H1 (cell line): ENCODE measurements around the gene SNRNP70. TPM values are rescaled to one million over a fixed set of nuclear protein-coding genes. Genes with fewer than 3 reads are reported as not detected.

Source experiments
- CTCF ChIA-PET: fragments of 300-600 bp; sonication (Branson Sonifier 250); formaldehyde crosslinking; loops from one replicate; lab custom pipeline; 2021; ENCODE audit not compliant: partially characterized antibody; lab: Charles Lee
- POLR2A ChIA-PET: fragments of 300-600 bp; sonication (Branson Sonifier 250); formaldehyde crosslinking; loops from one replicate; lab custom pipeline; 2021; ENCODE audit warnings: inconsistent platforms; ENCODE audit not compliant: partially characterized antibody; lab: Charles Lee
- DNase-seq, 2 experiments: peaks; one replicate each; pipeline versions ENCODE4 v3.0.0 to v3.0.0-alpha.2; 2010 to 2022; ENCODE audit warnings: low spot score in 2 of 2, low read depth in 1 of 2, mixed read lengths in 1 of 2
- FAIRE-seq: peaks from 2 replicates; lab custom pipeline; 2011; peaks lifted over from hg19 to GRCh38; lab: Jason Lieb, UNC
- H2AFZ ChIP-seq: 2 replicates; pipeline ENCODE4 v1.8.1; 2012; ENCODE audit warnings: low read length, inconsistent platforms
- H2AK5ac ChIP-seq: 2 replicates; pipeline ENCODE4 v1.6.1; 2013; ENCODE audit warnings: low read depth, low read length
- H2BK120ac ChIP-seq: replicated peaks from 2 replicates; pipeline ENCODE3; 2013; ENCODE audit warnings: low read depth, low read length, inconsistent platforms
- H2BK12ac ChIP-seq: 2 replicates; pipeline ENCODE4 v1.6.1; 2013; ENCODE audit warnings: low read depth, low read length
- H2BK15ac ChIP-seq: 2 replicates; pipeline ENCODE4 v1.6.1; 2013; ENCODE audit warnings: low read length
- H2BK20ac ChIP-seq: 2 replicates; pipeline ENCODE4 v1.6.1; 2013; ENCODE audit warnings: low read length
- H2BK5ac ChIP-seq: 2 replicates; pipeline ENCODE4 v1.6.1; 2013; ENCODE audit warnings: low read depth, low read length
- H3K14ac ChIP-seq: 2 replicates; pipeline ENCODE4 v1.6.1; 2013; ENCODE audit warnings: inconsistent platforms; ENCODE audit not compliant: insufficient read length
- H3K18ac ChIP-seq: 2 replicates; pipeline ENCODE4 v1.6.1; 2013; ENCODE audit warnings: low read length; ENCODE audit errors: extremely low read depth
- H3K23ac ChIP-seq: 2 replicates; pipeline ENCODE4 v1.6.1; 2013; ENCODE audit warnings: inconsistent platforms; ENCODE audit not compliant: insufficient read length
- H3K23me2 ChIP-seq: 2 replicates; pipeline ENCODE4 v1.6.1; 2013; ENCODE audit warnings: low read depth, low read length
- H3K27ac ChIP-seq: 2 replicates; pipeline ENCODE4 v1.6.1; 2011; ENCODE audit warnings: low read depth, low read length, inconsistent platforms
- H3K27me3 ChIP-seq, 4 experiments: replicated peaks in 1 of 4; 1 replicate in 1 of 4; 2 replicates in 3 of 4; pipeline versions ENCODE4 v1.6.1 to v1.8.1; 2011 to 2013; ENCODE audit warnings: low read length in 3 of 4, mild to moderate bottlenecking in 3 of 4, inconsistent platforms in 2 of 4, mixed read lengths in 2 of 4, moderate library complexity in 1 of 4; ENCODE audit not compliant: control insufficient read depth in 3 of 4, insufficient read depth in 3 of 4; ENCODE audit errors: extremely low read depth in 1 of 4
- H3K36me3 ChIP-seq, 4 experiments: 2 replicates each; pipeline versions ENCODE4 v1.6.1 to v1.8.1; 2011 to 2013; ENCODE audit warnings: mild to moderate bottlenecking in 4 of 4, low read length in 3 of 4, moderate library complexity in 2 of 4, control low read depth in 1 of 4, inconsistent platforms in 1 of 4; ENCODE audit not compliant: insufficient read depth in 4 of 4, control insufficient read depth in 2 of 4
- H3K4ac ChIP-seq: replicated peaks from 2 replicates; pipeline ENCODE3; 2013; ENCODE audit warnings: low read length, low read depth, mixed read lengths, inconsistent platforms; ENCODE audit not compliant: insufficient read length
- H3K4me1 ChIP-seq, 4 experiments: replicated peaks in 1 of 4; 1 replicate in 1 of 4; 2 replicates in 3 of 4; pipeline versions ENCODE4 v1.6.1 to v1.8.1; 2011 to 2013; ENCODE audit warnings: low read length in 3 of 4, inconsistent platforms in 2 of 4, mixed read lengths in 1 of 4; ENCODE audit not compliant: insufficient read depth in 4 of 4, control insufficient read depth in 3 of 4
- H3K4me2 ChIP-seq, 2 experiments: 2 replicates each; pipeline versions ENCODE4 v1.6.1 to v1.8.1; 2011 to 2013; ENCODE audit warnings: low read depth in 2 of 2, low read length in 2 of 2, control low read depth in 1 of 2, inconsistent platforms in 1 of 2, mild to moderate bottlenecking in 1 of 2; ENCODE audit not compliant: insufficient read depth in 1 of 2
- H3K4me3 ChIP-seq, 4 experiments: fragments of 200-600, 300-600 bp in 1 of 4; sonication (generic), shearing (Covaris generic), sonication (Bioruptor Twin) in 1 of 4; 2 replicates each; pipeline versions ENCODE4 v1.5.1 to v1.8.1; 2011 to 2016; ENCODE audit warnings: low read length in 4 of 4, low read depth in 3 of 4, control low read depth in 2 of 4, inconsistent platforms in 2 of 4, mild to moderate bottlenecking in 2 of 4, mixed read lengths in 1 of 4, moderate library complexity in 1 of 4; ENCODE audit not compliant: insufficient read depth in 2 of 4; ENCODE audit errors: extremely low read depth in 1 of 4
- H3K56ac ChIP-seq: replicated peaks from 2 replicates; pipeline ENCODE3; 2013; ENCODE audit warnings: low read depth, mild to moderate bottlenecking, mixed read lengths, low read length, inconsistent platforms; ENCODE audit not compliant: insufficient read length
- H3K79me1 ChIP-seq: 2 replicates; pipeline ENCODE4 v1.6.1; 2013; ENCODE audit warnings: low read depth, low read length, control low read depth
- H3K79me2 ChIP-seq, 2 experiments: 2 replicates each; pipeline versions ENCODE4 v1.6.1 to v1.8.1; 2012 to 2013; ENCODE audit warnings: low read length in 2 of 2, mild to moderate bottlenecking in 2 of 2, inconsistent platforms in 1 of 2; ENCODE audit not compliant: insufficient read depth in 2 of 2, control insufficient read depth in 1 of 2
- H3K9ac ChIP-seq, 4 experiments: replicated peaks in 1 of 4; 1 replicate in 1 of 4; 2 replicates in 3 of 4; pipeline versions ENCODE4 v1.6.1 to v1.8.1; 2011 to 2013; ENCODE audit warnings: low read depth in 3 of 4, low read length in 3 of 4, control low read depth in 2 of 4, mild to moderate bottlenecking in 2 of 4, moderate library complexity in 2 of 4, inconsistent platforms in 1 of 4; ENCODE audit errors: extremely low read depth in 1 of 4
- H3K9me3 ChIP-seq, 2 experiments: 2 replicates each; pipeline versions ENCODE4 v1.6.1 to v1.8.1; 2012 to 2013; ENCODE audit warnings: mild to moderate bottlenecking in 2 of 2, moderate library complexity in 2 of 2, control low read depth in 1 of 2, inconsistent platforms in 1 of 2, low read depth in 1 of 2, low read length in 1 of 2, mixed read lengths in 1 of 2; ENCODE audit not compliant: insufficient read depth in 2 of 2
- H4K20me1 ChIP-seq, 2 experiments: replicated peaks in 1 of 2; 2 replicates each; pipeline versions ENCODE3 to v1.8.1; 2011 to 2013; ENCODE audit warnings: inconsistent platforms in 2 of 2, low read length in 2 of 2, mild to moderate bottlenecking in 1 of 2; ENCODE audit not compliant: insufficient read depth in 2 of 2, control insufficient read depth in 1 of 2
- H4K5ac ChIP-seq: 2 replicates; pipeline ENCODE4 v1.6.1; 2013; ENCODE audit warnings: low read length, low read depth, mixed read lengths, inconsistent platforms; ENCODE audit not compliant: insufficient read length
- H4K8ac ChIP-seq: 2 replicates; pipeline ENCODE4 v1.8.0; 2013; ENCODE audit warnings: mild to moderate bottlenecking, moderate library complexity, low read length, inconsistent platforms; ENCODE audit not compliant: insufficient read depth; ENCODE audit errors: extremely low read depth
- H4K91ac ChIP-seq: replicated peaks from 2 replicates; pipeline ENCODE3; 2013; ENCODE audit warnings: low read length, mixed read lengths, inconsistent platforms; ENCODE audit not compliant: insufficient read length
- SP1 ChIP-seq: IDR thresholded peaks from 2 replicates; pipeline ENCODE4 v1.6.1; 2011; ENCODE audit warnings: low read depth, low read length
- SP4 ChIP-seq: IDR thresholded peaks from 2 replicates; pipeline ENCODE4 v1.6.1; 2012; ENCODE audit warnings: low read length, inconsistent platforms
- TAF7 ChIP-seq: optimal IDR thresholded peaks from 2 replicates; pipeline ENCODE3; 2011; ENCODE audit warnings: low read depth, mild to moderate bottlenecking, inconsistent platforms, low read length, moderate library complexity, borderline replicate concordance
- WGBS, 2 experiments: shearing (Covaris generic) in 1 of 2; methylation state at CpG; one replicate each; pipeline versions ENCODE4 v1.1.6 to v1.1.7; 2013 to 2015; ENCODE audit warnings: low lambda C conversion rate in 2 of 2, mixed read lengths in 2 of 2, inconsistent platforms in 1 of 2, low coverage in 1 of 2, missing lambda C conversion rate in 1 of 2; ENCODE audit not compliant: insufficient replicate concordance in 2 of 2, insufficient coverage in 1 of 2, insufficient read length in 1 of 2; ENCODE audit errors: extremely low coverage in 1 of 2, missing lambda C conversion rate in 1 of 2; 5-methylcytosine and 5-hydroxymethylcytosine counted together
- polyA plus RNA-seq, 7 experiments: library from polyadenylated mRNA; depleted of rRNA in 3 of 7; stranded (reverse) in 5 of 7; unstranded in 2 of 7; fragments of >200 nt in 5 of 7; fragments of 200-250 nt in 2 of 7; gene quantifications; 1 replicate in 5 of 7; 2 replicates in 1 of 7; 4 replicates in 1 of 7; pipeline versions ENCODE4 v1.2.1 to v1.2.3, GENCODE V29; 2011 to 2013; ENCODE audit warnings: missing spikeins in 2 of 7, mixed read lengths in 2 of 7
- total RNA-seq: library from RNA; stranded (reverse); fragmentation: NEBNext Ultra II Directional; extraction: Animal tissue kit (Norgen Biotek cat#: 25700); gene quantifications from 2 replicates; pipeline ENCODE4 v1.2.1, GENCODE V29; 2021
- TF ChIP-seq, protein P1 (sequence below): IDR thresholded peaks from 2 replicates; pipeline ENCODE4 v1.6.1; 2012; ENCODE audit warnings: inconsistent platforms

SNRNP70 gene
- total and polyA plus RNA-seq, 2 of the 8 experiments (the other 6 are each of a cell fraction or from before 2014, with no cell fraction given), result 231 to 235 TPM

DNA sequence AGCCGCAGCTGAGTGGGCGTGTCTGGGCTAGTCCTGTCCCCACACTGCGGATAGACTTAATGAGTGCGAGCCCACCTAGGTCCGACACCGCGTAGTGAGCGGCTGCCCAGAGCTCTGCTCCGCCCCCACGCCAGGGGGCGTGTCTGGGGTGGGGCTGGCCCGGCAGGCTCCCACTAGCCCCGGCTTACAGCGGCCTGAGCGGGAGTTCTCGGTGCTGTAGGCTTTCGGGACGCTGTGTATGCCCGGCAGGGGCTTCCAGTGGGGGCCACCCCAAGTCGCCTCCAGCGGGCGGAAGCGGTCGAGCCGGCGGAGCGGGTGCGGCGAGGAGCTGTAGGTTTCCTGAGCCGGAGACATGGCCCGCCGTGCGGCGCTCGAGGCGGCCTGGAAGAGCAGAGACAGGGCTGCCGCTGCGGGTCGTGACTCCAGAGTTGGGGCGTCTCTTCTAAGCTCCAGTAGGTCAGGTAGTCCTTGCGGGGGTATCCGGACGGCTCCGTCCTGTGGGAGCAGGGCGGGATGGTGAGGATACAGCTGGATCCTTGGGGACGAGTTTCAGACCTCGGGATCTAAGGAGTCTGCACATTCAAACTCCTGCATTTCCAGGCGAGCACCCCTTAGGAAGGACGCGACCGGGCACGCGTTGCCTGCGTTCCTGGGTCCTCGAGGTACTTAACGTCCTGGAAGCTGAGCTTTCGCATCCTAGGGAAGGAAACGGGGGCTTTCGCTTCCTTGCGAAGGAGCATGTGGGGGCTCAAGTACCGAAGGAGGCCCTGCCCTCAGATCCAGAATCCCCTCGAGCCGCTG is 28.9 kb upstream of the SNRNP70 start:
- Histone ChIP-seq H3K79me2 (no peaks in the 10 kb centered on the region), H3K27me3 (peaks cover 10 to 48% (median 44%) of the 10 kb centered on the region in 4 experiments), H3K4me2 (peak overlapping the region; percentile 80 to 83), H3K9me3 (no peaks in the 10 kb centered on the region), H2BK5ac (no peak overlapping the region), H4K20me1 (peaks cover 0 to 2% of the 10 kb centered on the region in 2 experiments), H4K91ac (no peak overlapping the region), H3K9ac (no peak overlapping the region; a peak in 1 of 7 replicates), H3K4me3 (peak overlapping the region; percentile 36 to 64 (median 50)), H3K4me1 (peaks cover 0 to 11% (median 9%) of the 10 kb centered on the region in 4 experiments; a peak in 6 of 7 replicates), H3K14ac (no peak overlapping the region), H4K5ac (no peak overlapping the region), H3K79me1 (no peaks in the 10 kb centered on the region), H3K27ac (no peak overlapping the region), H3K18ac (no peak overlapping the region; the same call in none of the 2 replicates), H2BK120ac (no peak overlapping the region), H2BK20ac (no peak overlapping the region), H3K36me3 (no peaks in the 10 kb centered on the region), H3K56ac (no peak overlapping the region), H3K4ac (no peak overlapping the region), H2BK15ac (no peak overlapping the region), H2AFZ (peak overlapping the region; percentile 81; the same call in 1 of the 2 replicates), H4K8ac (peak overlapping the region; percentile 68), H2BK12ac (no peak overlapping the region), H3K23ac (no peak overlapping the region), H3K23me2 (peaks cover 6% of the 10 kb centered on the region; the same call in 1 of the 2 replicates), H2AK5ac (no peak overlapping the region)
- ChIA-PET CTCF (interaction anchor here (0.8 to 1.2 kb wide), 2 partner anchors 13 to 166 kb away, joined by 3 read pairs; no protein-coding TSS in a partner anchor), POLR2A (interaction anchor here (0.6 to 1.2 kb wide), 2 partner anchors 39 to 42 kb away, joined by 3 read pairs; no protein-coding TSS in a partner anchor)
- WGBS, 2 experiments, result 5% methylated on average over 54 of the region's 63 CpGs; no CpG with 5 or more reads in 1 of the 2 experiments
- DNase-seq (peak in 1 of 2 experiments; percentile 89), FAIRE-seq (no peak)
- no peak for TF ChIP-seq TAF7
- no peak for TF ChIP-seq SP4
- TF ChIP-seq, protein P1, sequence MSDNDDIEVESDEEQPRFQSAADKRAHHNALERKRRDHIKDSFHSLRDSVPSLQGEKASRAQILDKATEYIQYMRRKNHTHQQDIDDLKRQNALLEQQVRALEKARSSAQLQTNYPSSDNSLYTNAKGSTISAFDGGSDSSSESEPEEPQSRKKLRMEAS, result peak; percentile 80
- no peak for TF ChIP-seq SP1
